ENCODE measurements around the gene ASAP3.

- TF ChIP-seq CTCF (IDR thresholded peaks at IDR 0.05; ENCODE audit: poor library complexity): no peak
- no peak for TF ChIP-seq EZH2 (IDR thresholded peaks at IDR 0.05; ENCODE audit: borderline replicate concordance)
- no peak for TF ChIP-seq EZH2phosphoT487 (IDR thresholded peaks at IDR 0.05; ENCODE audit: low read depth, severe bottlenecking, unreplicated experiment)
Observed at GRCh38 chr1:23396380-23396779, 87.6 kb downstream of the ASAP3 start.

Measured in hepatocyte (in vitro differentiated cells).